Measurements from ENCODE around the gene POU1F1. TPM values are rescaled to one million over a fixed set of nuclear protein-coding genes. Genes with fewer than 3 reads are reported as not detected.
A peak's percentile ranks its signal among the peaks of the same experiment; 100 is the strongest.
"Not testable (repeated sequence)": the region's sequence is repeated elsewhere in the genome, so short reads cannot be mapped to it uniquely, and the experiment has no call there.

Gene POU1F1, protein sequence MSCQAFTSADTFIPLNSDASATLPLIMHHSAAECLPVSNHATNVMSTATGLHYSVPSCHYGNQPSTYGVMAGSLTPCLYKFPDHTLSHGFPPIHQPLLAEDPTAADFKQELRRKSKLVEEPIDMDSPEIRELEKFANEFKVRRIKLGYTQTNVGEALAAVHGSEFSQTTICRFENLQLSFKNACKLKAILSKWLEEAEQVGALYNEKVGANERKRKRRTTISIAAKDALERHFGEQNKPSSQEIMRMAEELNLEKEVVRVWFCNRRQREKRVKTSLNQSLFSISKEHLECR
- not detected for polyA plus RNA-seq (ENCODE audit: insufficient read length)

DNA sequence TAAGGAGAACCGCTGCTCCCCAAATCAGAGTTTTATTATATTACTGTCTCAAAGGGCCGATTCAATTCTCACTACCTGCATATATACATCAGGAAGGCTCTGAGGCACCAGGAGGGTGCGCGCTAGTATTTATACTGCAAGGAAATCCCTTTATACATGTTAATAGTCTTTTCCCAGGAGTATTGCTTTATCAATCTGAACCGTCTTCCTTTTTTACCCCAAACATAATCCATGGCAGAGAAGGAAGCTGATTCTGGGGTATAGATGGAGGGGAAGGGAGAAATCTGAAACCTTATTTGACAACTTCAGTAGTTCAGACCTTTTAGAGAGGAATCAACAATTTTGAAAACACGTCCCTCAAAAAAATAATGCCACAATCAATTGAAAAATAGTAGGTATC lies at the start of gene POU1F1:
Gene POU1F1, minus strand, starts transcription at position 101 of the 400 bp plus-strand sequence. CDS start 122 bp downstream, outside the sequence.
- DNase-seq (ENCODE audit: low read depth), result no peak

GRCh38 chr3:87324609-87325008 lies 48.2 kb upstream of the POU1F1 start:
- no peak for DNase-seq (ENCODE audit: low read depth)

DNA sequence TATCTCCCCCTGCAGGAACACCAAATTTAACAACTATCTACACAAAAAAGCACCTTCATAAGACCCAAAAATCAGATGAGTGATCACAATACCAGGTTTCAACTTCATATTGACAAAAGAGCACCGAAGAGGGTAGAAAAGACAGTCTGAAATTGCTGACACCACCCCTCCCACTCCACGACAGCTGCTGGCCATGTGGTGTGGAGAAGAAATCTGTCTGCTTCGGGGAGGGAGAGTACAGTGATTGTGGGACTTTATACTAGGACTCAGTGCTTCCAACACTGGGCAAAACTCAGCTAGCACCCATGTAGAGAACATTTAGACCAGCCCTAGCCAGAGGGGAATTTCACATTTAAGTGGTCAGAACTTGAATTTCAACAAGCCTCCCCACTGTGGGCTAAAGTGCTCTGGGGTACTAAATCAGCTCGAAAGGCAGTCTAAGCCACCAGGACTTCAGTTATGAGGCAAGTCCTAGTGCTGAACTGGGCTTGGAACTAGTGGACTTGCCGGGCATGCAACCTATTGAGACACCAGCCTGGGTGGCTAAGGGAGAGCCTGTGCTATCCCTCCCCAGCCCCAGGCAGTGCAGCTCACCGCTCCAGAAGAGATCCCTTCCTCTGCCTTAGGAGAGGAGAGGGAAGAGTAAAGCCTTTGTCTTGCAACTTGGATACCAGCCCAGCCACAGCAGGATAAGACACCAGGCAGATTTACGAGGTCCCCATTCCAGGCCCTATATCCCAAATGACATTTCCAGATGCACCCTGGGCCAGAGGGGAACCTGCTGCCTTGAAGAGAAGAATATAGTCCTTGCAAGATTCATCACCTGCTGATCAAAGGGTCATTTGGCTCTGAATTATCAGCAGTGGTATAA lies 44.6 kb upstream of the POU1F1 start:
- DNase-seq (ENCODE audit: low read depth), result no peak

DNA sequence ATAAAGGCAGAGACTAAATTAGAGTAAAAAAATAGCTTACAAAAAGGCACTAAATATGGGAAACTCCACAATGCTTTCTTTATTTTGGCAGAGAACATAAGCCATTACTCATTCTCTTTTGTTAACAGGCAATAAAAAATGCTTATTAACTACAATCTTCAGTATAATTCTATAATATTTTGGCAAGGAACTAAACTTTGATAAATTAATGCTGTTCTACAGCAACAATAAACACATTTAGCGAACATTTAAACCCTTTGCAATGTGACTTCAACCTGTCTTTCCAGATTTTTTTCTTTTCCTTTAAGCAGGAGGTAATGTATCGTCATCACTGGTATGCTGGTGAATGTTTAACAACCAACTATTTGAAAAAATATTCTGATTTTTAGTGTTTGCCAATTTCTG lies 42.2 kb upstream of the POU1F1 start:
- no peak for DNase-seq (ENCODE audit: low read depth)

DNA sequence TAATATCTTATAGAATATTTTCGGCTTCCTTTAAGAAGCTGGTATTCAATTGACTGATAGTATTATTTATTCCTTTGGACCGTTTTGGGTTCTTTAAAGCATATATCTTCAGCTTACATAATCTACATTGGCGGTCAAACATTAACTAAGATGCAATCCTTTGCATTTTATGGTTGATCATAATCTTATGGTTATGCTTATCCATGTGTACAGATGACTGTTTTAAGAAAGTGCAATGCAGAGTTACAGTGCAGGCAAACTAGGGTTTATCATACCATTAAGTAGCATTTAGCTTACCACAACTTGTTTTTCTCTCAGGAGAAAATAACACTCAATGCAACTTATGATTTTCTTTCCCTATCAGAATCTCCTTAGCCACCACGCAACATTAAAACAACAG lies 41.4 kb upstream of the POU1F1 start:
- DNase-seq (ENCODE audit: low read depth), result no peak

DNA sequence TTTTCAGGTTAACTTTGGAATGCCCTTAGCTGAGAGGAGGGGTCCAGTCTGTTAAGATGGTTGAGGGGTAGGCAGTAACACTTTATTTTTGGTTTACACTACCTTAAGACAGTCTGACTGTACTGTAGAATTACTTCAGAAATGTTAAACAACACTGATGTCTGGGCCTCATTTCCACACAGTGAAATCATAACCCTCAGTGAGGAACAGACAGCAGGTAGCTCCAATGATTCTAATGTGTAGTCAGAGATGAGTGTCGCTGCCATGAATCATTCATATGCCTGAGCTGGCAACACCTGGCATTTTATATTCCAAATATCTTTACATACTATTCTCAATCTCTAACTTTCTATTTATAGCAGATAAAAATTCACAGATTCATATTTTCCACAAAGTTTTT lies 37.3 kb upstream of the POU1F1 start:
- no peak for DNase-seq (ENCODE audit: low read depth)

DNA sequence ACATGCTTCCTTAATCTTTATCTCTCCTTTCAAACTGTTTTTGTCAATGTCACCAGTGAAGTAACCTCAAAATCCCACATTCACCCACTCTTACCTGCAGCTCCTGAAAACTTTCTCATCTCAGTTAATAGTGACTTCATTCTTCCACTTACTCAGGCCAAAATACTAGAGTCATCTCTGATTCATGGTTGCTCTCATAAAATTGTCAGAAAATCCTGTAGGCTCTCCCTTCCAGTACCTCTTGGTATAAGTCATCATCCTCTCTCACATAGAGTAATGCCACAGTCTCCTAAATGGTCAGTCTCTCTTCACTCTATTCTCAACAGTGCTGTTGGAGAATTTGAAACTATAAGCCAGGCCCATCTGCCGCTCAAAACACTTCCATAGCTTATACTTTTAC lies 34.9 kb upstream of the POU1F1 start:
- DNase-seq (ENCODE audit: low read depth), result no peak

- DNase-seq (ENCODE audit: low read depth), result no peak
These were observed 33.2 kb upstream of the POU1F1 start for GRCh38 chr3:87309601-87310000.

- no peak for DNase-seq (ENCODE audit: low read depth)
These were observed 31.4 kb upstream of the POU1F1 start for GRCh38 chr3:87307805-87308204.

DNA sequence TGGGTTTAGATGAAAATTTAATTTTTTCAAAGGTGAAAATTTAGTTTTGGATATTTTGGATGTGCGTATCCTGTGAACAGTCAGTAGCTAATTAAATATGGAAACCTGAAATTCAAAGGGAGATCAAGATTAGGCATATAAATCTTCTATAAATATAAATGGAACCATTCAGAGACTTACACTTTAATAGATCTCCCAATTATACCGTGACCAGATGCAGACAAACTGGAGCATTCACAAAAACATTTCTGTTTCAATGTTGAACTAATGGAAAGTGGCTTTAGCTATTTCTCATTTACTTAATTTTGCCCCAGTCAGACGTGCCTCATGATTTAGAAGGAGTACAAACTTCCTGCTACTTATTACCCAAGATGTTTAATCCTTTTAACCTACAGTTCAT lies 29.1 kb upstream of the POU1F1 start:
- no peak for DNase-seq (ENCODE audit: low read depth)

DNA sequence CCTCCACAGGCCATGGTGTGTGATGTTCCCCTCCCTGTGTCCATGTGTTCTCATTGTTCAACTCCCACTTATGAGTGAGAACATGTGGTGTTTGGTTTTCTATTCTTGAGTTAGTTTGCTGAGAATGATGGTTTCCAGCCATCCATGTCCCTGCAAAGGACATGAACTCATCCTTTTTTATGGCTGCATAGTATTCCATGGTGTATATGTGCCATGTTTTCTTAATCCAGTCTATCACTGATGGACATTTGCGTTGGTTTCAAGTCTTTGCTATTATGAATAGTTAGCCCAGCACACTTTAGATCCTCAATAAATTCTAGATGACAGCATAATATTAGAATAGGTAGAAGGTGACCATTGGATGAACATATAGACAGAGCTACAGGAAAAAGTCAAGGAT lies 28.6 kb upstream of the POU1F1 start:
- not testable (repeated sequence) for DNase-seq (ENCODE audit: low read depth)

GRCh38 chr3:87298111-87298718 lies 21.8 kb upstream of the POU1F1 start:
- DNase-seq (ENCODE audit: low read depth), result peak; percentile 6

GRCh38 chr3:87288446-87288845 lies 12.1 kb upstream of the POU1F1 start:
- no peak for DNase-seq (ENCODE audit: low read depth)

DNA sequence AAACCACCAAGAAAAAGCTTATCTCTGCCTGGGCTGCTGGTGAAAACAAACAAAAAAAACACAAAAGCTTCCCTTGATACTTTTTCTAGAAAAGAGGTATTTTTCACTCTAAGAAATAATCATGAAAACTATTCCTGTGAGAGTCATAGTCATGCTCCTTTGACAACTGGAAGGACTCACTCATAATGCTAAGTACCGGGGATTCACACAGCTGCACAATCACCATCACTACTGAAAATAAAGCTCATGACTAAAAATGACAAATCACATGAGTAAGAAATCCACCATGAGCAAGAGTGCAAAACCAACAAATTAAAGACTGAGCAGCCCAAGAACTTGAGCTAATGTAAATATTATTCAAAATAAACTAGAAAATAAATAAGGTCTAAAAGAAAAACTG lies 10.6 kb upstream of the POU1F1 start:
- DNase-seq (ENCODE audit: low read depth), result no peak

GRCh38 chr3:87272718-87273341 lies 3.6 kb downstream of the POU1F1 start:
- DNase-seq (ENCODE audit: low read depth), result no peak

DNA sequence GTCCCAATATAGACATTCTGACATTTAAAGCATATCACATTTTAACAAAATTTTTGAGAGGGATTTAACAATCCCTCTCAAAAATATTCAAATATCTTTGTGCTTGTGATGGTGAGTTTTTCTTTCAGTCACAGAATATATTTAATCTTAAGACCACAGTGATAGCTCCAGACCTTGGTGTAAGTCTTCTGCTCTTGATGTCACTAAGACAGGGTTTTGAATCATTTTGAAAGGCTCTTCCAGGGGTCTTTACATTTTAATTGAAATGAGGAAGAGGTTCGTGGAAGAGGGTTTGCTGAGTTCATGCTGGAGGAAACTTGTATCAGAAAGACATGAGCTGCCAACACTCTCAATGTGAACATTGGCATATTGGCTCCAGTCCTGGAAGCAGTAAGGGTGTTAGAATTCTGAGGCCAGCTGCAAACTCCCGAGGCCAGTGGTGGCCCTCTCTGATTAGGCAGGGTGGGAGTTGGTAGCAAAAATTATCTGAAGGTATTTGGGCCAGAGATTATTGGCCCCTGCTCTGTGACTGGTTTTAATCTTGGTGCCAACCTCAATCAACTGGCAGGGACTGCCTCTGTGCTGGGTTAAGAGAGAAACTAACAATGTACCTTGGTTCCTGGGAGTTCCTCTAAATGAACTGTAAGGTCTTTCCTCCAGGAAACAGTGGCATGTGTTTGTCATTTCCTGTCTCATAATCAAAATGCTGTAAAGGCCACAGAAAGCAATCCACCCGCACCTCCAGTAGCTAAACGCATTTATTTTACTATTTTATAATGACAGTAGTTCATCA lies 5.3 kb downstream of the POU1F1 start:
- DNase-seq (ENCODE audit: low read depth), result no peak

- no peak for DNase-seq (ENCODE audit: low read depth)
These were observed 6.7 kb downstream of the POU1F1 start for GRCh38 chr3:87269723-87270122.

- no peak for DNase-seq (ENCODE audit: low read depth)
These were observed 7.7 kb downstream of the POU1F1 start for GRCh38 chr3:87268646-87269211.

- DNase-seq (ENCODE audit: low read depth), result no peak
These were observed 8.3 kb downstream of the POU1F1 start for GRCh38 chr3:87267953-87268645.

DNA sequence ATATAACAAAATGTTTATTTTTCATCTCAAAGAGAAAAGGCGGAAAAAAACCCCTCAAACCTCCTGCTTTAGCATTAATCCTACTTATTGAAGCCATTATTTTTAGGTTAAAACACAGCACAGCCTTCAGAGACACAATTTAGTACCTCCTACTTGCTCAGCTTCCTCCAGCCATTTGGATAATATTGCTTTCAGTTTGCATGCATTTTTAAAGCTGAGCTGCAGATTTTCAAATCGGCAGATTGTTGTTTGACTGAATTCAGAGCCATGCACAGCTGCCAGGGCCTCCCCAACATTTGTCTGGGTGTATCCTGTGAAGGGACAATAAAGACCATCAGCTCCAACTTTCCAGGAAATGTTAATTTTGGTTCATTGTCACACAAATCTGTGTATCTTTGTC lies 14.5 kb downstream of the POU1F1 start:
- no peak for DNase-seq (ENCODE audit: low read depth)

Measured in forelimb muscle (tissue), 1 donor.